ENCODE data around the gene SQOR.

The SQOR gene

DNA sequence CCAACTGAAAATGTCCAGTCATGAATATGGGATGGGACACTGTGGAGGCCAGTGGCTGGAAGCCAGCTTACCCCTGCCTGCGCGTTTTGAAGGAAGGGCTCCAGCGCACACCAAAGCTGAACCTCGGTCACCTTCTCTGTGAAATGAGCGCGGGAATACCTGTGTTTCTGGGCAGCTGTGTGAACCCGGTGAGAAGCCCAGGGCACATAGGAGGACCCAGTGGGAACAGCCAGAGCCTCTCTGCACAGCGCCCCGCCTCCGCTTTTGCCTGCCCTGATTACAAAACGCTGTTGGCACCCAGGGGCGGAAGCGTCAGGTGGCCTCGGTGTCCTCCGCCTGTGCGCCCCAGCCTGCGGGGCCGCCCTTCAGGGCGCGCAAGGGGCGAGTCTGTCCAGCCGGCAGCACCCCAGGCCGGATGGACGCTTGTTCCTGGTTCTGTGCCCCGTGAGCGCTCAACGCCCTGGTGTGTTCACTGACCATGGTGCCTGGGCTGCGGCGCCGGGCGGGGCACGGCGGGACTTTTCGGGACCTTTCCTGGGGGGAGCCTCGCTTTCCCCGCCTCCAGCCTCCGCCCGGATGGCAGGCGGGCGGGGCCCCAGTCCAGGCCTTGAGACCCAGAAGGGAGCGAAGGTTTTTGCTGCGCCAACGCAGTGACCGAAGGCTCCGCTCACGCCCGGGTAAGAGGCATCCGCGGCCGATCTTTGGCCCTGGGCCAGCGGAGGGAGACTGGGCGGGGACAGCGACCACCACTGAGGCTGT is at the start of gene SQOR:
SQOR (plus strand) TSS at position 598 of the 759 bp plus-strand sequence. CDS start 23,895 bp downstream, outside the sequence.
- TF ChIP-seq, protein P1, sequence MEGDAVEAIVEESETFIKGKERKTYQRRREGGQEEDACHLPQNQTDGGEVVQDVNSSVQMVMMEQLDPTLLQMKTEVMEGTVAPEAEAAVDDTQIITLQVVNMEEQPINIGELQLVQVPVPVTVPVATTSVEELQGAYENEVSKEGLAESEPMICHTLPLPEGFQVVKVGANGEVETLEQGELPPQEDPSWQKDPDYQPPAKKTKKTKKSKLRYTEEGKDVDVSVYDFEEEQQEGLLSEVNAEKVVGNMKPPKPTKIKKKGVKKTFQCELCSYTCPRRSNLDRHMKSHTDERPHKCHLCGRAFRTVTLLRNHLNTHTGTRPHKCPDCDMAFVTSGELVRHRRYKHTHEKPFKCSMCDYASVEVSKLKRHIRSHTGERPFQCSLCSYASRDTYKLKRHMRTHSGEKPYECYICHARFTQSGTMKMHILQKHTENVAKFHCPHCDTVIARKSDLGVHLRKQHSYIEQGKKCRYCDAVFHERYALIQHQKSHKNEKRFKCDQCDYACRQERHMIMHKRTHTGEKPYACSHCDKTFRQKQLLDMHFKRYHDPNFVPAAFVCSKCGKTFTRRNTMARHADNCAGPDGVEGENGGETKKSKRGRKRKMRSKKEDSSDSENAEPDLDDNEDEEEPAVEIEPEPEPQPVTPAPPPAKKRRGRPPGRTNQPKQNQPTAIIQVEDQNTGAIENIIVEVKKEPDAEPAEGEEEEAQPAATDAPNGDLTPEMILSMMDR (IDR thresholded peaks at IDR 0.05; ENCODE audit: low read depth, low read length), result no peak
- H3K4me3 ChIP-seq (ENCODE audit: low read depth, low read length), result peak within 1 kb of the TSS; percentile 80

DNA sequence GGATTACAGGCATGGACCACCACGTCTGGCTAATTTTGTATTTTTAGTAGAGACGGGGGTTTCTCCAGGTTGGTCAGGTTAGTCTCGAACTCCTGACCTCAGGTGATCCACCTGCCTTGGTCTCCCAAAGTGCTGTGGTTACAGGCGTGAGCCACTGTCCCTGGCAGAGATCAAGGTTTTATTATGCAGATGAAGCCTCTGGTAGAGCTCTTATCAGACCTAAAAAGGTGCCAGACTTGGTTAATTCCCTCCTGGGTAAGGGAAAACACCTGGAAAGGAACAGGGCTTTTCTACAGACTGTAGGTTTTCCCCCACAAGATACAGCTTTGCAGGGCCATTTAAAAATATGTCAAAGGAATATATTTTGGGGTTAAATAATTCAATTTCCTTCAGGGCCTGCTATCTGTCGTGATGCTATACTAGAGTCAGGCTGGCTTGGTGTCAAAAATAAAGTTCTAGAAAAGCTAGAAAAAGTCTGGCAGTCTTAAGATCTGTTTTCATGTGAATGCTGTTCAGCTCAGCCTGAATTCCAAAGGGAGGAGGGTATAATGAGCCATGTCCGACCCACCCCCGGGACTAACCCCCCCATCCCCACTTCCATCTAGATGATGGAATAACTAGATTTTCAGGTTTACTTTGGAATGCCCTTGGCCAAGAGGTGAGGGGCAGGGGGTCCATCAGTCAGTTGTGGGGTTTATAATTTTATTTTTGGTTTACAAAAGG is 49.6 kb upstream of the SQOR start:
- no peak overlapping the region for H3K4me3 ChIP-seq (ENCODE audit: low read depth, low read length)
- TF ChIP-seq, protein P1 (IDR thresholded peaks at IDR 0.05; ENCODE audit: low read depth, low read length), result no peak

DNA sequence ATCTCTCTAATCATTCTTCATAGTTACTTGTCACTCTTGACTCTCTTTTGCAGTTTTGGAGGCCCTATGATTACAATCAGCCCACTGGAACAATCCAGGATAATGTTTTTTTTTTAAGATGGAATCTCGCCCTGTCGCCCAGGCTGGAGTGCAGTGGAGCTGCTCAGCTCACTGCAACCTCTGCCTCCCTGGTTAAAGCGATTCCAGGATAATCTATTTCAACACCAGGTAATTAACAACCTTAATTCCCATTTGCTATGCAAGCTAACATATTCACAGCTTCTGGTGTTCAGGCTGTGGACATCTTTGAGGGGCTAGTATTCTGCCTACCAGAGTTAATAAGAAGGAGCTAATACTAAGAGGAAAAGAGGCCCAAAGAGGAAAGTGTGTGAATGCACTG is 48.7 kb upstream of the SQOR start:
- TF ChIP-seq, protein P1 (IDR thresholded peaks at IDR 0.05; ENCODE audit: low read depth, low read length), result no peak
- peak overlapping the region; percentile 98 for H3K4me3 ChIP-seq (ENCODE audit: low read depth, low read length)

DNA sequence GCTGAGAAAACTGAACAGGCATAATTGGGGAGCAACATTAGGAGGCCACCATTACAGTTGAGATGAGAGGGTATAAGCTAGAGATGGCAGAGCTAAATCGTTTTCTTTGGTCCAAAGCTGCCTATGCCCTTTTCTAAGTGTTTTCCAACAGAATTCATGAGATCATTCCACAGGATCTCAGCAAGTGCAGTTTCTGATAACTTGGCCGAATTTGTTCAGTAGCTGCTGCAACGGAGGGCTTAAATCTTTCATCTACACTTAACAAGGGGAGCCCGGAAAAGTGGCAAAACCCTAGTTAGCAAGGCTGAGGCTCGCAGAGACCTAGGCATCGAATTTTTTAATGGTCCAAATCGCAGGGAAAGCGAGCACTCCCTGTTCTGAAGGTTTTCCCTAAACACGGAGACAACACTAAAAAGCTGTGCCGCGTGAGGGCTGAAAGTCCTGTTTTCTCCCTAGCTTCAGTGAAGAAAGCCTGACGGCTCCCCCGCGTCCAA is 48.2 kb upstream of the SQOR start:
- H3K4me3 ChIP-seq (ENCODE audit: low read depth, low read length), result peak overlapping the region; percentile 98
- TF ChIP-seq, protein P1 (IDR thresholded peaks at IDR 0.05; ENCODE audit: low read depth, low read length), result no peak

DNA sequence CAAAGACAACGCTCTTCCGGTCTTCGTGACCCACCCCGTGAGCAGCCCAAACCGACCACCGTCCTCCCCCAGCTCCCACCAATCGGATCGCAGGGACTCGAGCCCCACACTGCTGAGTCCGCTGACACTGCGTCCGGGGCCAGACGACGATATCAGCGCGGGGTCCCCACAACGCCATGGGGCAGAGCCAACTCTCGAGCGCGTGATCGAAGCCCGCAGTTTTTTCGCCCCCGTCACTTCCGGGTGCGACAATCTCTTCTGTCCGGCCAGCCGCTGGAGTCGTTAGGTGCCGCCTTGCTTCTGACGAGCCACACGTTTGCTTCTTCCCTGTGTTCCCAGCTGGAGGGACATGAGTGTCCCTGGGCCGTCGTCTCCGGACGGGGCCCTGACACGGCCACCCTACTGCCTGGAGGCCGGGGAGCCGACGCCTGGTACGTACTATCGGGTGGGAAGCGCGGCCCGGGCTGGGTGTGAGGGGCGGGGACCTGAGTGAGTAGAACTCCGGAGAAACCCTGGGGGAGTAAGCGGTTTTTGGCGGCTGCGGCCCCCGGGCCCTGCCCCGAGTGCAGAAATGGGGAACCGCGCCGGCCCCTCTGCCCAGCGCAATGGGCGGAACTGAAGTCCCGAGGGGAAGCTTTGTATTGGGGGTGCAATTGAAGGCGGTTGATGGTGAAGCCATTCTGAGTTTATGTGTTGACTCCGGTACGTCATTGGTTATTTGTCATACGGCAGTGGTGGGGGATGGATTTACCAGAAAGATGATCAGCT is 47.5 kb upstream of the SQOR start, which contains the start of gene BLOC1S6:
BLOC1S6 (plus strand) TSS at position 285 of the 768 bp plus-strand sequence; CDS start at position 350, 65 bp downstream.
- H3K4me3 ChIP-seq (ENCODE audit: low read depth, low read length), result peak within 1 kb of the TSS; percentile 98
- TF ChIP-seq, protein P1 (IDR thresholded peaks at IDR 0.05; ENCODE audit: low read depth, low read length), result no peak

DNA sequence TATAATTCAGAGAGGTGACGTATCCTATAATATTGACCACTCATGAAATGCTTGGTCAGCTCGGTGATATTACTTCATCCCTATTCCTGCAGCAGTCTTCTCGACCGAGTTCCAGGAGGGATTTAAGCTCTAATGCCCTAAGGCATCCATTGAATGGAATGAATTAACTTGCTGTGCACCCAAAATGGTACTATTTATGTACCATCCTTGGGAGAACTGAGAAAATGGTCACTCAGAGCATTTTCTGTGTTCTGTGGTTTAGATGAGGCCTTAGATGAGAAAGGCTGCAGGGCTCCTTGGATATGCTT is 47.0 kb upstream of the SQOR start:
- TF ChIP-seq, protein P1 (IDR thresholded peaks at IDR 0.05; ENCODE audit: low read depth, low read length), result no peak

More for the DNA sequence above, 47.0 kb upstream of the SQOR start:
- H3K4me3 ChIP-seq (ENCODE audit: low read depth, low read length), result peak overlapping the region; percentile 98
